EH (cell line): ENCODE data around the gene SLC15A5.

Source experiments
- DNase-seq: peaks from one replicate; pipeline ENCODE4 v3.0.0-alpha.2; 2015; ENCODE audit warnings: low read depth

Gene SLC15A5

GRCh38 chr12:16175840-16176239 lies 101.6 kb downstream of the SLC15A5 start:
- DNase-seq, result no peak

- DNase-seq, result no peak
These were observed 103.2 kb downstream of the SLC15A5 start for GRCh38 chr12:16174282-16174681.

GRCh38 chr12:16171348-16171747 lies 106.1 kb downstream of the SLC15A5 start:
- DNase-seq, result no peak

GRCh38 chr12:16168078-16168477 lies 109.4 kb downstream of the SLC15A5 start:
- no peak for DNase-seq

GRCh38 chr12:16166563-16167470 lies 110.7 kb downstream of the SLC15A5 start:
- no peak for DNase-seq

GRCh38 chr12:16165506-16165905 lies 112.0 kb downstream of the SLC15A5 start:
- DNase-seq, result peak; percentile 57

GRCh38 chr12:16163901-16164300 lies 113.6 kb downstream of the SLC15A5 start:
- DNase-seq, result no peak

- no peak for DNase-seq
These were observed 114.3 kb downstream of the SLC15A5 start for GRCh38 chr12:16163146-16163545.

- DNase-seq, result no peak
These were observed 117.9 kb downstream of the SLC15A5 start for GRCh38 chr12:16159571-16159970.

GRCh38 chr12:16158050-16158449 lies 119.4 kb downstream of the SLC15A5 start:
- no peak for DNase-seq

GRCh38 chr12:16155938-16156337 lies 121.5 kb downstream of the SLC15A5 start:
- no peak for DNase-seq

GRCh38 chr12:16154990-16155389 lies 122.5 kb downstream of the SLC15A5 start:
- DNase-seq, result no peak

- no peak for DNase-seq
These were observed 124.4 kb downstream of the SLC15A5 start for GRCh38 chr12:16152885-16153673.

GRCh38 chr12:16150276-16150675 lies 127.2 kb downstream of the SLC15A5 start:
- no peak for DNase-seq

- no peak for DNase-seq
These were observed 128.5 kb downstream of the SLC15A5 start for GRCh38 chr12:16148938-16149337.
